Bronchial epithelial cell (primary cell): ENCODE measurements around the gene PSMA4. TPM values are rescaled to one million over a fixed set of nuclear protein-coding genes. Genes with fewer than 3 reads are reported as not detected.

Experiments
- DNase-seq: peaks from one replicate; pipeline ENCODE4 v3.0.0-alpha.2; 2010; ENCODE audit warnings: low read depth
- FAIRE-seq: peaks from 2 replicates; lab custom pipeline; 2011; peaks lifted over from hg19 to GRCh38; lab: Jason Lieb, UNC
- H3K27me3 ChIP-seq: 2 replicates; pipeline ENCODE4 v1.5.1; 2011; ENCODE audit warnings: low read length; ENCODE audit not compliant: control insufficient read depth, insufficient read depth
- H3K36me3 ChIP-seq: 2 replicates; pipeline ENCODE4 v1.5.1; 2011; ENCODE audit warnings: low read length; ENCODE audit not compliant: control insufficient read depth, insufficient read depth
- H3K4me3 ChIP-seq: 2 replicates; pipeline ENCODE4 v1.5.1; 2011; ENCODE audit warnings: mild to moderate bottlenecking, low read depth, low read length, control low read depth
- total RNA-seq: library from RNA; depleted of rRNA; stranded (reverse); fragments of >200 nt; gene quantifications from 2 replicates; pipeline ENCODE4 v1.2.1, GENCODE V29; 2014
- TF ChIP-seq, protein P1 (sequence below): IDR thresholded peaks from 2 replicates; pipeline ENCODE4 v1.5.1; 2011; ENCODE audit warnings: mild to moderate bottlenecking, moderate library complexity, low read length, control low read depth, inconsistent platforms; ENCODE audit not compliant: insufficient read depth, severe bottlenecking

The PSMA4 gene
- total RNA-seq, 1 donor from 2014 or later: 183 TPM

DNA sequence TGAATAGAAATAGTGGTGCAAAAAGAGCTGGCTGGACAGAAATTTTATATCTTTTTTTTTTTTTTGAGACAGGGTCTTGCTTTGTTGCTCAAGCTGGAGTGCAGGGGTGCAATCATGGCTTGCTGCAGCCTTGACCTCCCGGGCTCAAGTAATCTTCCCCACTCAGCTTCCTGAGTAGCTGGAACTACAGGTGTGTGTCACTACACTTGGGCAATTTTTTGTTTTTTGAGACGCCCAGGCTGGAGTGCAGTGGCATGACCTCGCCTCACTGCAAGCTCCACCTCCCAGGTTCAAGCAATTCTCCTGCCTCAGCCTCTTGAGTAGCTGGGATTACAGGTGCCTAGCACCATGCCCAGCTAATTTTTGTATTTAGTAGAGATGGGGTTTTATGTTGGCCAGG lies 58.1 kb downstream of the PSMA4 start:
- TF ChIP-seq, protein P1, sequence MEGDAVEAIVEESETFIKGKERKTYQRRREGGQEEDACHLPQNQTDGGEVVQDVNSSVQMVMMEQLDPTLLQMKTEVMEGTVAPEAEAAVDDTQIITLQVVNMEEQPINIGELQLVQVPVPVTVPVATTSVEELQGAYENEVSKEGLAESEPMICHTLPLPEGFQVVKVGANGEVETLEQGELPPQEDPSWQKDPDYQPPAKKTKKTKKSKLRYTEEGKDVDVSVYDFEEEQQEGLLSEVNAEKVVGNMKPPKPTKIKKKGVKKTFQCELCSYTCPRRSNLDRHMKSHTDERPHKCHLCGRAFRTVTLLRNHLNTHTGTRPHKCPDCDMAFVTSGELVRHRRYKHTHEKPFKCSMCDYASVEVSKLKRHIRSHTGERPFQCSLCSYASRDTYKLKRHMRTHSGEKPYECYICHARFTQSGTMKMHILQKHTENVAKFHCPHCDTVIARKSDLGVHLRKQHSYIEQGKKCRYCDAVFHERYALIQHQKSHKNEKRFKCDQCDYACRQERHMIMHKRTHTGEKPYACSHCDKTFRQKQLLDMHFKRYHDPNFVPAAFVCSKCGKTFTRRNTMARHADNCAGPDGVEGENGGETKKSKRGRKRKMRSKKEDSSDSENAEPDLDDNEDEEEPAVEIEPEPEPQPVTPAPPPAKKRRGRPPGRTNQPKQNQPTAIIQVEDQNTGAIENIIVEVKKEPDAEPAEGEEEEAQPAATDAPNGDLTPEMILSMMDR: no peak

DNA sequence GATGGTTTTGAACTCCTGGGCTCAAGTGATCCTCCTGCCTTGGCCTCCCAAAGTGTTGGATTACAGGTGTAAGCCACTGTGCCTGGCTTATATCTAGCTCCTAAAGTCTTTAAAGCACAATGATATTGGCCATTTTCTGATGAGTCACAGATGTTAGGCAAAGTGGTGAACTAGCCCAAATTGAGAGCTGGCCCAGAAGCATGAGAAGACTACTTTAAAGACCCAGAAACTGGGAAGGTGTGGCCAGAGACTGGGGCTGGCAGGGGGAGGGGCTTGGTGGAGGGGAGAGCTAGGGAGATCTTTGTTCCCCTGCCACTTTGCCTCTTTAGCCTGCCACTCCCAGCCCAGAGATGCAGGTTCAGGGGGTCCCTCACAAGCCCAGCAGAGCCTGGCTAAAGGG lies 58.9 kb downstream of the PSMA4 start:
- DNase-seq (peak; percentile 5), FAIRE-seq (no peak)
- TF ChIP-seq, protein P1: no peak

More for the DNA sequence above, 58.1 kb downstream of the PSMA4 start:
- no peak for FAIRE-seq
- peak; percentile 8 for DNase-seq
- Histone ChIP-seq H3K36me3 (no peaks in the 10 kb centered on the region), H3K27me3 (no peaks in the 10 kb centered on the region), H3K4me3 (no peak overlapping the region)

More for the DNA sequence above, 58.9 kb downstream of the PSMA4 start:
- H3K36me3 ChIP-seq: no peaks in the 10 kb centered on the region
- no peaks in the 10 kb centered on the region for H3K27me3 ChIP-seq
- H3K4me3 ChIP-seq: no peak overlapping the region

Other genes starting within 250 kb of the PSMA4 start
- gene SKIC8, start 240.8 kb upstream of the PSMA4 start, total RNA-seq: 49.0 and 61.2 TPM in 2 replicates
- gene CRABP1, start 200.1 kb upstream of the PSMA4 start, total RNA-seq: not detected in 2 replicates
- 12.6 and 16.4 TPM in 2 replicates for gene IREB2, start 102.2 kb upstream of the PSMA4 start, total RNA-seq
- gene HYKK, start 32.9 kb upstream of the PSMA4 start, total RNA-seq: 1.2 and 1.3 TPM in 2 replicates
- 1.3 and 2.4 TPM in 2 replicates for gene CHRNA5, start 25.1 kb downstream of the PSMA4 start, total RNA-seq
- not detected in 2 replicates for gene CHRNA3, start 80.6 kb downstream of the PSMA4 start, total RNA-seq
- gene CHRNB4, start 100.8 kb downstream of the PSMA4 start, total RNA-seq: under 0.01 TPM in 1 of 2 replicates, not detected in the other